Measurements from ENCODE around the gene PCDHGB1. TPM values are rescaled to one million over a fixed set of nuclear protein-coding genes. Genes with fewer than 3 reads are reported as not detected.

The PCDHGB1 gene
- total RNA-seq, 1 donor from 2014 or later: 1.1 TPM

DNA sequence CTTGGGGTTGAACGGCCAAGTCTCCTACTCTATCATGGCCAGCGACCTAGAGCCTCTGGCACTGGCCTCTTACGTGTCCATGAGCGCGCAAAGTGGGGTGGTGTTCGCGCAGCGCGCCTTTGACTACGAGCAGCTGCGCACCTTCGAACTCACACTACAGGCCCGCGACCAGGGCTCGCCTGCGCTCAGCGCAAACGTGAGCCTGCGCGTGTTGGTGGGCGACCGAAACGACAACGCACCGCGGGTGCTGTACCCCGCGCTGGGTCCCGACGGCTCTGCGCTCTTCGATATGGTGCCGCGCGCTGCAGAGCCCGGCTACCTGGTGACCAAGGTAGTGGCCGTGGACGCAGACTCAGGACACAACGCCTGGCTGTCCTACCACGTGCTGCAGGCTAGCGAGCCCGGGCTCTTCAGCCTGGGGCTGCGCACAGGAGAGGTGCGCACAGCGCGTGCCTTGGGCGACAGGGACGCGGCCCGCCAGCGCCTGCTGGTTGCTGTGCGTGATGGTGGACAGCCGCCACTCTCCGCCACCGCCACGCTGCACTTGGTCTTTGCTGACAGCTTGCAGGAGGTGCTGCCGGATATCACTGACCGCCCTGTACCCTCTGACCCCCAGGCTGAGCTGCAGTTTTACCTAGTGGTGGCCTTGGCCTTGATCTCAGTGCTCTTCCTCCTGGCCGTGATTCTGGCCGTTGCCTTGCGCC is 49.8 kb downstream of the PCDHGB1 start:
- Mint-ChIP-seq H3K36me3 (peaks cover 9% of the 10 kb centered on the region), H3K9me3 (peaks cover 9% of the 10 kb centered on the region), H3K27ac (no peak overlapping the region), H3K27me3 (no peaks in the 10 kb centered on the region), H3K4me3 (no peak overlapping the region), H3K4me1 (ENCODE audit: unreplicated experiment) (no peaks in the 10 kb centered on the region)
- DNase-seq (ENCODE audit: extremely low spot score, unreplicated experiment): no peak
- TF ChIP-seq, protein P1, sequence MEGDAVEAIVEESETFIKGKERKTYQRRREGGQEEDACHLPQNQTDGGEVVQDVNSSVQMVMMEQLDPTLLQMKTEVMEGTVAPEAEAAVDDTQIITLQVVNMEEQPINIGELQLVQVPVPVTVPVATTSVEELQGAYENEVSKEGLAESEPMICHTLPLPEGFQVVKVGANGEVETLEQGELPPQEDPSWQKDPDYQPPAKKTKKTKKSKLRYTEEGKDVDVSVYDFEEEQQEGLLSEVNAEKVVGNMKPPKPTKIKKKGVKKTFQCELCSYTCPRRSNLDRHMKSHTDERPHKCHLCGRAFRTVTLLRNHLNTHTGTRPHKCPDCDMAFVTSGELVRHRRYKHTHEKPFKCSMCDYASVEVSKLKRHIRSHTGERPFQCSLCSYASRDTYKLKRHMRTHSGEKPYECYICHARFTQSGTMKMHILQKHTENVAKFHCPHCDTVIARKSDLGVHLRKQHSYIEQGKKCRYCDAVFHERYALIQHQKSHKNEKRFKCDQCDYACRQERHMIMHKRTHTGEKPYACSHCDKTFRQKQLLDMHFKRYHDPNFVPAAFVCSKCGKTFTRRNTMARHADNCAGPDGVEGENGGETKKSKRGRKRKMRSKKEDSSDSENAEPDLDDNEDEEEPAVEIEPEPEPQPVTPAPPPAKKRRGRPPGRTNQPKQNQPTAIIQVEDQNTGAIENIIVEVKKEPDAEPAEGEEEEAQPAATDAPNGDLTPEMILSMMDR (conservative IDR thresholded peaks at IDR 0.05): no peak

Other genes starting within 250 kb of the PCDHGB1 start
- 3.9 and 5.4 TPM in 2 replicates for gene PCDHB3, start 249.6 kb upstream of the PCDHGB1 start, total RNA-seq (ENCODE audit: low replicate concordance)
- gene PCDHB4, start 228.3 kb upstream of the PCDHGB1 start, total RNA-seq (ENCODE audit: low replicate concordance): 1.3 and 2.7 TPM in 2 replicates
- 7.3 and 28.8 TPM in 2 replicates for gene PCDHB5, start 214.9 kb upstream of the PCDHGB1 start, total RNA-seq (ENCODE audit: low replicate concordance)
- 0.80 and 0.95 TPM in 2 replicates for gene PCDHB6, start 200.0 kb upstream of the PCDHGB1 start, total RNA-seq (ENCODE audit: low replicate concordance)
- 0.29 and 0.63 TPM in 2 replicates for gene PCDHB7, start 177.5 kb upstream of the PCDHGB1 start, total RNA-seq (ENCODE audit: low replicate concordance)
- 0.99 and 3.9 TPM in 2 replicates for gene PCDHB8, start 172.3 kb upstream of the PCDHGB1 start, total RNA-seq (ENCODE audit: low replicate concordance)
- 3.1 and 6.9 TPM in 2 replicates for gene PCDHB16, start 167.7 kb upstream of the PCDHGB1 start, total RNA-seq (ENCODE audit: low replicate concordance)
- gene PCDHB9, start 162.9 kb upstream of the PCDHGB1 start, total RNA-seq (ENCODE audit: low replicate concordance): 2.2 and 2.8 TPM in 2 replicates
- 2.1 and 3.2 TPM in 2 replicates for gene PCDHB10, start 157.7 kb upstream of the PCDHGB1 start, total RNA-seq (ENCODE audit: low replicate concordance)
- 2.0 and 3.3 TPM in 2 replicates for gene PCDHB11, start 150.5 kb upstream of the PCDHGB1 start, total RNA-seq (ENCODE audit: low replicate concordance)
- gene PCDHB12, start 141.4 kb upstream of the PCDHGB1 start, total RNA-seq (ENCODE audit: low replicate concordance): 1.4 and 2.3 TPM in 2 replicates
- gene PCDHB13, start 136.2 kb upstream of the PCDHGB1 start, total RNA-seq (ENCODE audit: low replicate concordance): 2.3 and 4.7 TPM in 2 replicates
- gene PCDHB14, start 126.8 kb upstream of the PCDHGB1 start, total RNA-seq (ENCODE audit: low replicate concordance): 3.1 and 3.7 TPM in 2 replicates
- gene PCDHB15, start 104.7 kb upstream of the PCDHGB1 start, total RNA-seq (ENCODE audit: low replicate concordance): 3.3 and 3.8 TPM in 2 replicates
- 0.45 and 0.92 TPM in 2 replicates for gene SLC25A2, start 46.0 kb upstream of the PCDHGB1 start, total RNA-seq (ENCODE audit: low replicate concordance)
- 87.0 and 92.0 TPM in 2 replicates for gene TAF7, start 29.3 kb upstream of the PCDHGB1 start, total RNA-seq (ENCODE audit: low replicate concordance)
- 0.31 and 0.74 TPM in 2 replicates for gene PCDHGA1, start 19.6 kb upstream of the PCDHGB1 start, total RNA-seq (ENCODE audit: low replicate concordance)
- 0.17 and 0.69 TPM in 2 replicates for gene PCDHGA2, start 11.3 kb upstream of the PCDHGB1 start, total RNA-seq (ENCODE audit: low replicate concordance)
- 0.27 and 2.3 TPM in 2 replicates for gene PCDHGA3, start 6.3 kb upstream of the PCDHGB1 start, total RNA-seq (ENCODE audit: low replicate concordance)
- gene PCDHGA4, start 4.9 kb downstream of the PCDHGB1 start, total RNA-seq (ENCODE audit: low replicate concordance): 0.75 and 1.5 TPM in 2 replicates
- 0.94 and 0.95 TPM in 2 replicates for gene PCDHGB2, start 9.9 kb downstream of the PCDHGB1 start, total RNA-seq (ENCODE audit: low replicate concordance)
- 0.39 and 0.88 TPM in 2 replicates for gene PCDHGA5, start 14.1 kb downstream of the PCDHGB1 start, total RNA-seq (ENCODE audit: low replicate concordance)
- 0.39 and 1.2 TPM in 2 replicates for gene PCDHGB3, start 20.1 kb downstream of the PCDHGB1 start, total RNA-seq (ENCODE audit: low replicate concordance)
- gene PCDHGA6, start 23.8 kb downstream of the PCDHGB1 start, total RNA-seq (ENCODE audit: low replicate concordance): 0.41 and 0.86 TPM in 2 replicates
- gene PCDHGA7, start 32.6 kb downstream of the PCDHGB1 start, total RNA-seq (ENCODE audit: low replicate concordance): 0.31 and 0.40 TPM in 2 replicates
- 13.0 and 15.6 TPM in 2 replicates for gene PCDHGB4, start 37.6 kb downstream of the PCDHGB1 start, total RNA-seq (ENCODE audit: low replicate concordance)
- gene PCDHGA8, start 42.5 kb downstream of the PCDHGB1 start, total RNA-seq (ENCODE audit: low replicate concordance): 1.3 and 2.1 TPM in 2 replicates
- gene PCDHGB5, start 47.8 kb downstream of the PCDHGB1 start, total RNA-seq (ENCODE audit: low replicate concordance): 2.6 and 8.1 TPM in 2 replicates
- 0.97 and 2.2 TPM in 2 replicates for gene PCDHGA9, start 52.7 kb downstream of the PCDHGB1 start, total RNA-seq (ENCODE audit: low replicate concordance)
- 4.9 and 39.4 TPM in 2 replicates for gene PCDHGB6, start 57.9 kb downstream of the PCDHGB1 start, total RNA-seq (ENCODE audit: low replicate concordance)
- 9.8 and 18.5 TPM in 2 replicates for gene PCDHGA10, start 62.9 kb downstream of the PCDHGB1 start, total RNA-seq (ENCODE audit: low replicate concordance)
- gene PCDHGB7, start 67.6 kb downstream of the PCDHGB1 start, total RNA-seq (ENCODE audit: low replicate concordance): 4.4 and 8.5 TPM in 2 replicates
- gene PCDHGA11, start 71.0 kb downstream of the PCDHGB1 start, total RNA-seq (ENCODE audit: low replicate concordance): 2.6 TPM in 2 replicates
- gene PCDHGA12, start 80.4 kb downstream of the PCDHGB1 start, total RNA-seq (ENCODE audit: low replicate concordance): 1.2 and 1.7 TPM in 2 replicates
- gene PCDHGC3, start 125.9 kb downstream of the PCDHGB1 start, total RNA-seq (ENCODE audit: low replicate concordance): 11.0 and 60.3 TPM in 2 replicates
- gene PCDHGC4, start 134.9 kb downstream of the PCDHGB1 start, total RNA-seq (ENCODE audit: low replicate concordance): 0.38 and 4.0 TPM in 2 replicates
- gene PCDHGC5, start 139.0 kb downstream of the PCDHGB1 start, total RNA-seq (ENCODE audit: low replicate concordance): 0.45 and 1.9 TPM in 2 replicates

Measured in type B pancreatic cell (in vitro differentiated cells).